Ishikawa (cell line): ENCODE data around the gene KCNH2.

Source experiments
- CEBPB ChIP-seq: IDR thresholded peaks from 2 replicates; pipeline ENCODE4 v1.6.1; 2012
- EP300 ChIP-seq: IDR thresholded peaks from 2 replicates; pipeline ENCODE4 v1.6.1; 2012; ENCODE audit warnings: borderline replicate concordance
- MAX ChIP-seq: IDR thresholded peaks from 2 replicates; pipeline ENCODE4 v1.6.1; 2012
- NFIC ChIP-seq: IDR thresholded peaks from 2 replicates; pipeline ENCODE4 v1.6.1; 2012
- RAD21 ChIP-seq: IDR thresholded peaks from 2 replicates; pipeline ENCODE4 v1.6.1; 2012; ENCODE audit warnings: low read depth
- REST ChIP-seq: IDR thresholded peaks from 2 replicates; pipeline ENCODE4 v1.6.1; 2012; ENCODE audit warnings: low read depth, mild to moderate bottlenecking
- TAF1 ChIP-seq: IDR thresholded peaks from 2 replicates; pipeline ENCODE4 v1.6.1; 2012; ENCODE audit warnings: low read depth, mild to moderate bottlenecking
- TCF12 ChIP-seq: IDR thresholded peaks from 2 replicates; pipeline ENCODE4 v1.6.1; 2012; ENCODE audit warnings: low read depth
- TEAD4 ChIP-seq: IDR thresholded peaks from 2 replicates; pipeline ENCODE4 v1.6.1; 2012
- ZBTB7A ChIP-seq: IDR thresholded peaks from 2 replicates; pipeline ENCODE4 v1.6.1; 2012; ENCODE audit warnings: low read depth

GRCh38 chr7:151016942-151017341, 38.8 kb upstream of the KCNH2 start:
- TF ChIP-seq EP300 (no peak), RAD21 (no peak), TCF12 (no peak), TAF1 (no peak), REST (no peak), TEAD4 (no peak), NFIC (no peak), MAX (no peak), ZBTB7A (no peak), CEBPB (no peak)
